ENCODE measurements around the gene SNRNP25.
A peak's percentile ranks its signal among the peaks of the same experiment; 100 is the strongest.

Gene SNRNP25

GRCh38 chr16:104928-105327, 51.3 kb downstream of the SNRNP25 start:
- no peak for DNase-seq

- DNase-seq = no peak
Measured at GRCh38 chr16:105521-105920, 51.9 kb downstream of the SNRNP25 start.

- peak; percentile 23 for DNase-seq
Measured at GRCh38 chr16:106623-107324, 53.1 kb downstream of the SNRNP25 start.
